NCI-H774 (cell line): Measurements from ENCODE around the gene GPR55.

Experiments used
- DNase-seq: peaks from one replicate; lab custom pipeline; 2025; lab: John Stamatoyannopoulos, UW

Gene GPR55

DNA sequence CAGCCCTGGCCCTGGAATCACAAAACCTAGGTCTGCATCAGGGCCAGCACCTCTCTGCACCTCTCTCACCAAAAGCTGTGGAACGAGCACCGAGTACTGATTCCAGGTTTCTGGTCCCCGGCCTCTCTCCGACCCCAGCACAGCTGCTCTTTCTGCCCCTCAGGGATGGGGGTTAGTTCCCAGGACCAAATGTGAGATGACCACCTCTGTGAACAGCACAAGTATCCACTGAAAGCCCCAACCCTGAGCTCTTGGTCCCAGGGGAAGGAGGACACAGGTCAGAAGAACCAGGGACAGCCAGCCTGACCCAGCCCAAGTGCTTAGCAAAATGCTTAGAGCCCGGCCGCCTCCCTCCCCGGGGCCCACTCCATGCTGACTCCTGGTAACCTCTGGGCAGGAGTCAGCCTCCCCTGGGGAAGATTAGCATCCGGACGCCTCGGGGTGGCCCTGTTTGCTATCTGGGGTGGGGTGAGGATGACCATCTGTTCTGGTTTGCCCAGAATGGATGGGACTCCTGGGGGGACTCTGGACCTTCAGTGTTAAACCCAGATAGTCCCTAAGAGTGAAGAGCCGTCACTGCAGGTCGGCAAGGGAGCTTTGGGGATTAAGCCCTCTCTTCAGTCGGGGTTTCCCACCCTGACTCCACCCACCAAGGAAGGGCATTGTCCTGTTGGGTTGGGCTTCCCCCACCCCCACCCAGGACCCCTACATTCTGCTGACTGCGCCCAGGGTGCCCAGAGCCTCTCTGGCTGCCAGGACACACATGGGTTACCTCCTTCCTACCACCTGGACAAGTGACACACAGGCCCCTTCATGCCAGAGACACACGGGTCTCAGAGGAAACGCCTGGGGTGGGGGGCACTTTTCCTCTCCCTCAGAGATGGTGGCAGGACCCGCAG is 9.4 kb upstream of the GPR55 start:
- DNase-seq: no peak

DNA sequence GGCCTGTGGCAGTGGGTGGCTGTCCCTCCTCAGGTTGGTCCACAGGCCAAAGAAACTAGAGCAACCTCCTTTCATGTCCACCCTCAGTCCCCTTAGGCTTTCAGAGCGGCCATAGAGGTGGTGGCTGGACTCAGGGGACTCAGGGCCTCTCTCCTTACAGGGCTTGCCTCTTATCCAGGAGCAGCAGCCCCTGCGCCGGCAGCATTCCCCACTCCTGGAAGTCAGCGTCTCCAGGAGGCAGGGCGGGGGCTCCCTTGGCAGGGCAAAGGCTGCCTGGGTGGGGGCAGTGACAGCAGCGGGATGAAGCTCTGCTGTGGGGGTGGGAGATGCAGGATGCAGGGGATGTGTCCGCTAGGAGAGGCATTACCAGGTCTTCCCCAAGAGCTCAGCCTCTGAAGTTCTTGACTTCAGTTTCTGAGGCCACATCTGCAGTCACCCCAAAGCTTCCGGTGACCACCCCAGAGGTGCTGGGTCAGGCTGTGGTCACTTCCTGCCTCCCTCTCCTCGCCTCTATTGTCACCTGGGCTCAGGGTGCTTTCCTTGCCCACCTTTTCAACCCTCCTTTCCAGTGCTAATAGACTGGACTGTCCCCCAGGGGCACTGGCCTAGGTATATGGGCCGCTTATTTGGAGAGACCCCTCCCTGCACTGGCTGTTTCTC is 8.6 kb upstream of the GPR55 start:
- DNase-seq: no peak

DNA sequence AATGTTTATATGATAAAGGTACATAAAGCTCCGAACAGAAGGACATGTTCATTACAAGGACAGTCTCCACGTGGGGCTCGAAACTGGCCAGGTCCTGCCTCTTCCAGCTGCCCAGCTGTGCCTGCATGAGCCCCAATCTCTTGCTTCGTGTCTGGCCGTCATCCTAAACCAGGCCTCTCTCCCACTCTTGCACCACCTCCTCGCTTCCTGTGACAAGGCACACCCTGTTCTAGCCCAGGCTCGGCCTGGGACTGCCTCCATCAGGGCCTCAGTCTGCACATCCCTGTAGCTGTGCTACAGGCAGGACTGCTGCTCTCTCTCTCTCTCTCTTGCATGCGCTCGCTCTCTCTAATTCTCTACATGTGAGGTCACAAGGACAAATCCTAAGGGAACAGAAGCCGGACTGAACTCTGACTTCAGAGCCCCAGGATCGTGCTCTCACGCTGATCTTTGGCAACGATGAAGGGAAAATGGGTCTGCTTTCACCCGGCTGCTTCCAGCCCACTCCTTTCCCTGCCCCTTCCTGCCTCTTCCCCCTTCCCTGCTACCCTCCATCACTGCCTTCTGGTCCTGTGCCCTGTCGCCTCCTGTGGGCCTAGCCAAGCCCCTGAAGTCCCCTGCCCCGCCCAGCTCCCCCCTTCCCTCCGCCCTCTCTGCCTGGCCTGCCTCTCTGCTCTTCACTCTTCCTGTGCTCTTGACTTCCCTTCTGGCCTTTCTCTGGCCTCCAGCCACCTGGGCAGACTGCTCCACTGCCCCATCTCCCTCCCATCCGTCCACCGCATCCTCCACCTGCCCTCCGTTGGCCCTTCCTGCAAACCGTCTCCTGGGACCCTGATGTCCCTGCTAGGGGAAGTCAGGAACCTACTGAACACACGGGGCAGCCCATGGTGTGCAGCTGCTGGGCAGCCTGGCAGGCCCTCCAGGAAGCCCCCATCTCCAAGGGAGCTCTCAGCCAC is 7.8 kb upstream of the GPR55 start:
- no peak for DNase-seq

DNA sequence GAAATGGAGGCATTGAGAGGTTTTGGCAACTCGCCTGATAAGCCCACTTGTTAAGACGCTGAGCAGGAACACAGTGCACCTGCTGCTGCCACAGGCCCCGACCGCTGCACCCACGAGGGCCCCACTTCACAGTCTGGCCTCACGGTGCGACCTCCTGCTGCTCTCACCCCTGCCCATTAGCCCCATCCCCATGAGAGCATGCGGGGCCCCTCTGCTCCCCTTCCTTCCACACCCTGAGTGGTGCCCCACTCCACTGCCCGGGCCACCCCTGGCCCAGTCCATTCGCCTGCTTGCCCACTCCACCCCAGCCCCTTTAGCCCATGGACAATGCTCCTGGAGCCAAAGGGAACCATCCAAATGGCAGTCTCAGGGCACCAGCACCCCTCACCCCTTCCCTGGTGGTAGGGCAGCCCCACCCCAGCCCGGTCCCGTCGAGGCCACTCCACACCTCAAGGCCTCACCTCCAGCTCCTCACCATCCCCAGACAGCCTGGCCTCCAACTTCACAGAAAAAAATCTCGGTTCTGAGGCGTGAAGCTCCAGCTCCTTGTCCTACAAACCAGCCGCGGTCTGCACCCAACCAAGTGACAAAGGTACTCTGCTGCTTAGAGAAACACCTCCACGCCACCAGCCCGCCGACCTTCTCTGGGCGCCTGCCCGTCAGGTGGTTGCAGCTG is 6.7 kb upstream of the GPR55 start:
- no peak for DNase-seq

DNA sequence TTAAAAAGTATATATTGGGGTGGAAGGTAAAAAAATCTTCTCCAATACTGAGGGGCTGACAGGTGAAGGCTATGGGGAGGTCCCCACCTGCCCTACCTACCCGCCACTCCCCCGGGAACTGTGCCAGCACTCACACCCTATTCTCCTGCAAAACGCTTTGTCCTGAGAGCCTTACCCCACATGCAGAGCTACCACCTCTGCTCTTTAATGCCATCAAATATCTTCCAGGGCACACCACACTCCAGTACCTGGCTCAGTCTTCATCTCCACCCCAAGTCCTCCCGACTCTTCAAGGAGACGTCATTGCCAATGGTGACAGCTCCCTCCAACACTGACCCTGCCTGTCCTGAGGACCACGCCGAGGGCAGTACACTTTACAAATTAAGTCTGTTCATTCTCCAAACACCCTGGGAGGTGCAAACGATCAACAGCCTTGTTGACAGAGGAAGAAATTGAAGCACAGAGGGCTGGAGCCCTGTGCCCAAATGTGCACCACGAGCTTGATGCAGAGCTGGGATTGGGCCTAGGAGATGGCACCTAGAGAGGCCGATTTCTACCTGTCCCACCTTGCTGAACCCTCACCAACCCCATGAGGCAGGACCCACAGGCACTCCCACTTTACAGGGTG is 6.0 kb upstream of the GPR55 start:
- no peak for DNase-seq

DNA sequence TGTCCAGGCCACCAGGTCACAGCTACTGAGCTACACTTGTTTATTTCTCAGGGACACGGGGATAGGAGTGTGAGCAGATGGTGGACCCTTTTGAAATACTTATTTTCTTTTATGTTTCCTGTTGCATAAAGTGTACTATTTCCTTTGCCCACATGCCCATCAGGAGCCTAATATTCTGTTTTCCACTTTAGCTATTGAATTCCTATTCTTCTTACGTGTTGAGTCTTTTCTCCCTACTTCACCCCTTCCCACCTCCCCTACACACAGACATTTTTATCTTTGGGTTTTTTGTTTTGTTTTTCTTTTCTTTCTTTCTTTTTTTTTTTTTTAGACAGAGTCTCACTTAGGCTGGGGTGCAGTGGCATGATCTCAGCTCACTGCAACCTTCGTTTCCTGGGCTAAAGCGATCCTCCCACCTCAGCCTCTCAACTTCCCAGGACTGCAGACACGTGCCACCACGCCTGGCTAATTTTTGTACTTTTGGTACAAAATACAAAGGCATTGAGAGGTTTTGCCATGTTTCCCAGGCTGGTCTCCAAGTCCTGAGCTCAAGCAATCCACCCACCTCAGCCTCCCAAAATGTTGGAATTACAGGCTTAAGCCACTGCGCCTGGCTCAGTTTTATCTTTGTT is 5.2 kb upstream of the GPR55 start:
- DNase-seq: no peak

DNA sequence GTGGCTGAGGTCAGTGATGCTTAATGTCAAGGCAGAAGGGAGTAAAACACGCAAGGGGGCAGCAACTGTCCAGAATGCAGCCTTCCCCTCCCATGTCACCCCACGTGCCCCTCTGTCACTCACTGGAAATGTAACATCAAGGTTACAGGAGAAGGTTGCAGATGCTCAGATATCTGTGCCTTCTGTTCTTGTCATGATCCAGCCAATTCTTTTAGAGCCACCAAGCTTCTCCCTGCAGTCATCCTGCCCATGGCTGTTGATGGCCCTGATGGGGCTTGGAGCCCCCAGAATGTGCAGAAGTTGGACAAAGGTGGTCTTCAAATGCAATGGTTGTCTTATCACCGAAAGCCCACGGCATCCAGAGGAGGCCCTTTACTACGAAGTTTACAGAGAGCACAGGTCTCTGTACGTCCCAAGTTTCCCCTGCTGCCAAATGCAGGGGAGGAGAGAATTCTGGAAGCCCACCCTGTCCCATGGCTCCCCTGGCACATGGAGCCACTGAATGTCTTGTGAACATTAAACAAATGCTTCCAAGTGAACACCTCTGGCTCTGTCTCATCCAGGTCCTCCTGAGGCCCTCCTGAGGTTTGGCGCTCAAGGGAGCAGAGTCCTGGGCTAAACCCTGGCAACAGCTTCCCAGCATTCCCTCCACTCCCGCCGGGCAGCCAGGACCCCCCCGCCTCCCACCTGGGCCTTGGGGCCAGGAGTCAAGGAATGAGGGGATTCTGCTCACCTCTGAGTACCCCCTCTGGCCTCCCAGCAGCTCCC is 4.5 kb upstream of the GPR55 start:
- no peak for DNase-seq

DNA sequence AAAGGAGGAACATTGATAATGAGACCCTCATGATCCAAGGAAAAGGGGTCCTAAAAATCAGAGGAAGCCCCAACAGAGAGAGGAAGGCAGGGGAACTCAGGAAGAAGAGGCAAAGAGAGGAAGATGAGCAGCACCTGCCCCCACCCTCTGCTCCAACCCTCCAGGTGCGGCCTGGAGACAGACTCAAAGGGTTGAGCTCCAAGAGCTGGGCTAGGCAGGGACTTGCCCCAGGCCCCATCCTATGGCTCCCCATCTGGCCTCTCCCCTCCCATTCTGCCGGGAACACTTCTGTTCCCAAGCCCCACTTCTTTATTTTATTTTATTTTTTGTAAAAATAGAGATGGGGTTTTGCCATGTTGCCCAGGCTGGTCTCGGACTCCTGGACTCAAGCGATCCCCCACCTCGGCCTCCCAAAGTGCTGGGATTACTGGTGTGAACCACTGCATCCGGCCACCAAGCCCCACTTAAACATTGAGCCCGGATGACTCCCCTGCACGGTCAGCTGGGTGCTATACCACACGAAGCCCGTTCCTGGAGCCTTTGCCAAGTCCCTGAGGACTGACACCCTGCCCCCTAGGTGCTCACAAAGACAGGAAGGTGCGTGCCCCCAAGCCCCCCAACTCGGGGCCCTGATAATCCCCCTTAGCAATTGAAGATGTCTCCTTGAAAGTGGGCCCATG is 3.8 kb upstream of the GPR55 start:
- DNase-seq: no peak

DNA sequence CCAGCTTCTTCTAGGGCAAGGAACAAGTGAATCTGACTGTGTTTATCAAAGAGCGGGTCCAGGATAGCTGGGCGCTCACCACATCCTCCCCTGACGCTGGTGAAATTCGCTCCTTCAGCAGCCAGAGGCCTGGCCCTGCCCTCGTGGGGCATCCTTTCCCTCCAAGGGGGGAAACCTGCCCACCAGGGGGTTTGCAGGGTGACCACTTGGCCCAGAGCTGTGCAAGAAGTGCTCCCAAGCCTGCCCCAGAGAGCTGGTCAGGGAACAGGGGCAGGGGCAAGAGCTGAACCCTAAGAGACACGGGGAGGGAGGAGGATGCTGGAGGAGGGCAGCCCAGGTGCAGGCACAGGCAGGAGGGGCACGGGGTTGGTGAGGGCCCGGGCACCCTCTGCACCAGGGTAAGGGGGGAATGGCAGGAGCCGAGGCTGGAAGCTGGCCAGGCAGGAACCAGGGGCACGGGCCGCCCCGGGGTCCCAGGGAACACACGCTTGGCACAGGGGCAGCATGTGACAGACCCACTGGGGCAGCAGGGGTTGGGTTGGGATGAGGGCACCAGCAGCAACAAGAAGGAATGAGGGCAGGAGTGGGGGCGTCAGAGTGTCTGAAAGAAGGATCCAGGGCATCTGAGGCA is 2.8 kb upstream of the GPR55 start:
- DNase-seq: no peak

DNA sequence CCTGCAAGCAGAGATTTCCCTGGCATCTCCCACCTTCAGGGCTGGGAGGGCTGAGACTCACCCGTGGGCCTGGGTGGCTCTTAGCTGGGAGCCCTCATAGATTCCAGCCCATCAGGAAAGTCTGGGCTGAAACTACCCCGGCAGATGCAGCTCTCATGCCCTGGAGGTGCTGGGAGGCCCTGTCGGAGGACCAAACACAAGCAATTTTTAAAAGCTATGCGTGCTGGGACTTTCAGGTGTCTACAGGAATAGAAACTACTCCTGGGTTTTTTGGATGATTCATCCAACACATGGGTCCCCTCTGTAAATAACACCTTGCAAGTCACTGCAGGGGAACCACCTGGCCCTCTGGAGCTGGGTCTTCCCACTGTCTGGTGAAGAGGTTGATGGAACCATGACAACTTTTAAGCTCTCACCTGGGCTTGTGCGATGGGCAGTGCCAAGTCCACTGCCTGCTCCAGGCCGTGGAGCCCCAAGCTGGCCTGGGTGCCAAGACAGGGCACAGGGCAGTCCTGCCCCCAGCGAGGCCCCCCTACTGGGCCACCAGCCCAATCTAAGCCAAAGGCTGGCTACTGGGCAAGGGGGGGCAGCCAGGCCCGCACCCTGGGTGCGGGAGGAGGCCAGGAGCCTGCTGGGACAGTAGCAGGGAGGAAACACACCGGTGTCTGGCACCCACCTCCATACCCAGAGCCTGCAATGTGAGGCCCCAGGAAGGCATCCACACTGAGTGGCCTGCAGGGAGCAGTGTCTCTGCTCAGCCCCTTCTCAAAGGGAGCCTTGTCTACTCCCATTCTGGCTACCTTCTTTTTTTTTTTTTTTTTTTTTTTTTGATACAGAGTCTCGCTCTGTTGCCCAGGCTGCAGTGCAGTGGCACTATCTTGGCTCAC is 1.1 kb upstream of the GPR55 start:
- no peak for DNase-seq

DNA sequence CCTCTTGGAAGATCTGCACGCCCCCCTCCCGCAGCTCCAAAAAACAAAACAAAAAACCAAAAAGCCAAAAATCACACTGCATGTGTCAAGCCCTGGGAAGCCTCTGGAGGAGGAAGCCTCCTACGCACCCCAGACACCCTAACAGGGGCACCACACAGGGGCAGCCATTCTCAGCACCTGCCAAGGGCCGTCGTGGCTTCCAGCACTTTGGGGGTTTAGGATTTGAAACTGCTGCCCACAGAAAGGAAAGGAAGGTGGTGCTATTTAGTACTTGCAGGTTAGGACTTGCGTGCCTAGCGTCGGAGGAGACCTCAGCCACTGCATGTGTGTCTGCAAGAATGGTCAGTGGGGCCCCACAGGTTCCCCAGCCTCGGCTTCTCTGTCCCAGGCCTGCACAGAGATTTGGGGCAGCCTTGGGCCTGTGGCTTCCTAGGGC is 419 bp upstream of the GPR55 start:
- no peak for DNase-seq

DNA sequence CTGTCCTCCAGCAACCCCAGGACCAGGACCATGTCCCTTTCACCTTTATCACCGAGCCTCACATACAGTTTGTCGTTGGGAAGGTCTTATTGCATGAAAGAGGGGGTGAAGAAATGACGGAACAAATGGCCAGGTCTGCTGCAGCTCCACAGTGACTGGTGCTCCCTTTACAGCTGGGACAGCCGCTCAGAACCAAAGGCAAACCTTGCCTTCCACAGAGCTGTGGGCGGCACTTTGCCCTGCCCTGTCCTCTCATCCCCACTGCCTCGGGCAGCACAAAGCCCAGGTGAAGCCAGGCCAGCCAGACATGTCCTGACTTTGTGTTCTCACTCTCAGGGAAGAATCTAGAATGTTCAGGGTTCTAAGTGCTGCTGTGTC is 961 bp downstream of the GPR55 start:
- no peak for DNase-seq

DNA sequence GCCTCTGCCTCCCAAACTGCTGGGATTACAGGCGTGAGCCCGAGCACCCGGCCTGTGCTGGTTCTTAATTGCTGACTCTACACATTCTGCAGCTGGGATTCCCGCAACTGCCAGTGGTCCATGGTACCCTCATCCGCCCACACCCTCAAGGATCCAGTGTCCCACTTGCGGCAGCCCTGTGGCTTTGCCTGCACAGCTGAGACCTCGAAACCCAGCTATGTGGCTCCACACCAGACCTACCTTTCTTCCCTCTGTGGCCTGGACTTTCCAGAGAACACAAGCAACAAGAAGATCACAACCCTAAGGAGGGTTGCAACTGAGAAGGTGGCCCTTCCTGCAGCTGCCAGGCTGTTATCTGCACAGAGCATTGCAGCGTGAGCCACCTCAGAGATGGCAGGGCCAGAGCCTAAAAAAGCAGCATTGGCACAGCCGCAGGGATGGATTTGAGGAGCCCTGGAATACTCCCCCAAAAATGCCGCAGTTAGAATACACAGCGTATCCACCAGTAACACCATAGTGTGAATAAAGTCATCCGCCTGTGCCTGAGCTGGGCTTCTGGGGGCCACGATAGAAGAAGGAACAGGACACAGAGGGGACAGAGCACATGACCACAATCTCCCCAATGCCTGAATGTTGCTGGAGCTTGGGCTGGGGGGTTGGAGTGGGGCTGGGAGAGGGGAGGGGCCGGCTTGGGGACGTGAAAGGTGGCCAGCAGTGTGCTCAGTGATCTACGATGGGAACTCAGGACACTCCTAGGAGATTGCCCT is 1.9 kb downstream of the GPR55 start:
- no peak for DNase-seq

DNA sequence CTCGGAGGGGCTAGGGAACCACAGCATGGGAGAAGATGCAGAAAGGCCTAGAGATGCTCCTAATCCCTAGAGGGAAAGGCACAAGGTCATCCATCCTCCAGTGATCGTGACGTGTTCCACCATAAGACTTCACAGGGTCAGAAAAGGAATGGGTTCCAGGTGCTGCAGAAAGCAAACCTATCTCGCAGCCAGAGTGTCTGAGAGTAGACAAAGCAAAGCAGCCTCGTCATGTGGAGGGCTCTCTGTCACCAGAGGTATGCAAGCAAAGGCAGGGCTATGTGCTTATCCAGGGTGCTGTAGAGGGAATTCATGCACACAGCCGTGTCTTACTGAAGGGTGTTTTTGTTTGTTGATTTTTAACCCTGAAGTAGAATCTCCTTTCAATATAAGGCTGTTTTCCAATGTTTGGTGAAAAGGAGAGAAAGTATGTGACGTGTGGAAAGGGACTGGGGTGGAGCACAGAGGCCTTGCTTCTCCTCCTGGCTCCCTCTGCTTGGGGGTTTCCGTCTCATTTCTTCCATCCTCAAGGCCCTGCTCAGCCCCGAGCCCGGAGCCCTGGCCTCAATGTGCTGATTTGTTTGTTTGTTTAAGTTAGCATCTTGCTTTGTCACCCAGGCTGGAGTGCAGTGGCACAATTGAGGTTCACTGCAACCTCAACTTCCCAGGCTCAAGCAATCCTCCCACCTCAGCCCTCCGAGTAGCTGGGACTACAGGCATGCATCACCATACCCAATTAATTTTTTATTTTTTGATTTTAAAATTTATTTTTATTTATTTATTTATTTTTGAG is 3.0 kb downstream of the GPR55 start:
- no peak for DNase-seq

DNA sequence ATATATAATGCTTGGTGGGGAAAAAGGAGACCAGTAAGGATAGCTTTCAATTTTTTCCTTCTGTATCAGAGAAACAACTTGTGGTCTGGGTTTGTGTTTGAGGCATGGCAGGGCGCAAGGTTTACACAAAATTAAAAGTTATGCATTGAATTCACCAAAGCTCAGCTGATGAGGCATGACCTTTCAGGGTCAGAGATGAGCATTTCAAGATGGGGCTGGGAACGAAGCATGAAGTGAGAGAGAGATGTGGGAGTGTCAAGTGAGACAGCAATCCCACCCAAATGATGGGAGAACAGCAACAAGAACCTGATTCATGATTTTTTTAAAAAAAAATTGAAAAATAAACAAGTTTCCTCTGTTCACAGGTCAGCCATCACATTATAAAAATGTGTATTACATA is 4.9 kb downstream of the GPR55 start:
- no peak for DNase-seq

DNA sequence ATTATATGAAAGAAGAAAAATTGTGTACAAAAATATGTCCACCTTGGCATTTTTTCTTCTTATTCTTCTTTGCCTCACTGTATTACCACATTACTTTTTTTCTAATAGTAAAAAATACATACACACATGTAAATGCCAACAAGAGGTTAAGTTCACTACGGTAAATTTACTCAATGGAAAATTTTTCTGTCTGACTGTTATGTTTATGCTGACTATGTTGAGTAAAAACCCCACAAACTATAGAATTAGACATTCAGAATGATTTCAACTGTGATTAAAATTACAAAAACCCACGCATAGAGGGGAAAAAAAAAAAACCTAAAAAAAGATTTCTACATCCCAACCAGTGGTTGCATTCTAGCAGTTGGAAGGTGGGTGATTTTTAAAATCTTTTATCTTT is 5.4 kb downstream of the GPR55 start:
- no peak for DNase-seq
